ENCODE results near the gene PITPNC1. TPM values are rescaled to one million over a fixed set of nuclear protein-coding genes. Genes with fewer than 3 reads are reported as not detected.
"Not testable (repeated sequence)": the region's sequence is repeated elsewhere in the genome, so short reads cannot be mapped to it uniquely, and the experiment has no call there.

PITPNC1 gene
- polyA plus RNA-seq, 10 donors: 8.9 to 15.8 (median 10.8) TPM

- DNase-seq: no peak
Observed at GRCh38 chr17:67393809-67394397, 16.8 kb downstream of the PITPNC1 start.

GRCh38 chr17:67399676-67400075 is 22.6 kb downstream of the PITPNC1 start:
- DNase-seq: no peak

- DNase-seq: peak; percentile 40 to 70 (median 58)
Observed at GRCh38 chr17:67400193-67400592, 23.1 kb downstream of the PITPNC1 start.

- no peak for DNase-seq
Observed at GRCh38 chr17:67401106-67401505, 24.0 kb downstream of the PITPNC1 start.

- no peak for DNase-seq
Observed at GRCh38 chr17:67401598-67402504, 24.8 kb downstream of the PITPNC1 start.

- DNase-seq: no peak
Observed at GRCh38 chr17:67403065-67403464, 26.0 kb downstream of the PITPNC1 start.

GRCh38 chr17:67403483-67403882 is 26.4 kb downstream of the PITPNC1 start:
- DNase-seq: no peak

GRCh38 chr17:67408455-67408830 is 31.4 kb downstream of the PITPNC1 start:
- DNase-seq: not testable (repeated sequence)

GRCh38 chr17:67411397-67411796 is 34.3 kb downstream of the PITPNC1 start:
- DNase-seq: no peak

- no peak for DNase-seq
Observed at GRCh38 chr17:67412032-67412431, 35.0 kb downstream of the PITPNC1 start.

GRCh38 chr17:67412941-67413340 is 35.9 kb downstream of the PITPNC1 start:
- no peak for DNase-seq

- no peak for DNase-seq
Observed at GRCh38 chr17:67413388-67413787, 36.3 kb downstream of the PITPNC1 start.

GRCh38 chr17:67414130-67414529 is 37.0 kb downstream of the PITPNC1 start:
- no peak for DNase-seq

- no peak for DNase-seq
Observed at GRCh38 chr17:67414559-67414958, 37.5 kb downstream of the PITPNC1 start.

- DNase-seq: no peak
Observed at GRCh38 chr17:67415291-67415690, 38.2 kb downstream of the PITPNC1 start.

- DNase-seq: no peak
Observed at GRCh38 chr17:67417507-67417906, 40.4 kb downstream of the PITPNC1 start.

GRCh38 chr17:67420994-67421393 is 43.9 kb downstream of the PITPNC1 start:
- DNase-seq: no peak

- DNase-seq: peak in 1 of 3 donors; percentile 62
Observed at GRCh38 chr17:67421869-67422273, 44.8 kb downstream of the PITPNC1 start.

- DNase-seq: not testable (repeated sequence)
Observed at GRCh38 chr17:67422296-67422695, 45.2 kb downstream of the PITPNC1 start.

- no peak for DNase-seq
Observed at GRCh38 chr17:67422897-67423296, 45.8 kb downstream of the PITPNC1 start.

- no peak for DNase-seq
Observed at GRCh38 chr17:67425571-67426160, 48.6 kb downstream of the PITPNC1 start.

GRCh38 chr17:67427424-67427823 is 50.3 kb downstream of the PITPNC1 start:
- no peak for DNase-seq

GRCh38 chr17:67430515-67430914 is 53.4 kb downstream of the PITPNC1 start:
- not testable (repeated sequence) for DNase-seq
